ENCODE measurements around the gene ISM1. TPM values are rescaled to one million over a fixed set of nuclear protein-coding genes. Genes with fewer than 3 reads are reported as not detected.

ISM1 gene
- total and polyA plus RNA-seq, 2 of the 13 experiments (the other 11 are each of a cell fraction or from before 2014, with no cell fraction given), result 0.40 to 1.4 TPM

DNA sequence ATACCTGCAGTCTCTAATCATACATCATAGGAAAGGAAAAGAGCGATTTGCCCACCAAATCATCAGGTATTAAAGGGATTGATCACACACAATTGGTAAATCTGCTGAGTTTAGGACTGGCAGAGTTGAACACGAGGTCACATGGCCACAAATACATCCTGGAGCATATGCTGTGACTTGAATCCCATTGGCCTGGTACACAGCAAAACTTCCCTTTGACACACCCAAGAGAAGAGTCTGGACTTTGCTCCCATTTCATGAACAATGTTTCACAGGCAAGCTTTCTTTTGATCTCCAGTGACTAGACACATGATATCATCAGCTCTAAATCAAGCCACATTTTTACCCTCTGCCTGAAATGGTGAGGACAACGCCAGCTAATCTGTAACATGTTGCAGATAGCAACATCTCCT is 117.9 kb downstream of the ISM1 start (continued):
- TF ChIP-seq, protein P1, sequence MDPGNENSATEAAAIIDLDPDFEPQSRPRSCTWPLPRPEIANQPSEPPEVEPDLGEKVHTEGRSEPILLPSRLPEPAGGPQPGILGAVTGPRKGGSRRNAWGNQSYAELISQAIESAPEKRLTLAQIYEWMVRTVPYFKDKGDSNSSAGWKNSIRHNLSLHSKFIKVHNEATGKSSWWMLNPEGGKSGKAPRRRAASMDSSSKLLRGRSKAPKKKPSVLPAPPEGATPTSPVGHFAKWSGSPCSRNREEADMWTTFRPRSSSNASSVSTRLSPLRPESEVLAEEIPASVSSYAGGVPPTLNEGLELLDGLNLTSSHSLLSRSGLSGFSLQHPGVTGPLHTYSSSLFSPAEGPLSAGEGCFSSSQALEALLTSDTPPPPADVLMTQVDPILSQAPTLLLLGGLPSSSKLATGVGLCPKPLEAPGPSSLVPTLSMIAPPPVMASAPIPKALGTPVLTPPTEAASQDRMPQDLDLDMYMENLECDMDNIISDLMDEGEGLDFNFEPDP (CRISPR knock-in tag; conservative IDR thresholded peaks at IDR 0.05), result no peak
- TF ChIP-seq NFE2L2 (IDR thresholded peaks at IDR 0.05; ENCODE audit: low read length) (no peak), ZNF292 (CRISPR knock-in tag; IDR thresholded peaks at IDR 0.05; ENCODE audit: borderline replicate concordance, low read depth) (peak; percentile 83; the same call in 1 of the 2 replicates), MEIS2 (CRISPR knock-in tag; IDR thresholded peaks at IDR 0.05) (peak; percentile 83), TSC22D2 (CRISPR knock-in tag; IDR thresholded peaks at IDR 0.05; ENCODE audit: borderline replicate concordance) (no peak), PHF8 (CRISPR knock-in tag; IDR thresholded peaks at IDR 0.05) (no peak), ZFP1 (CRISPR knock-in tag; IDR thresholded peaks at IDR 0.05) (0 out of 2 replicates have a peak, but pooled peaks have one; percentile 44), ZNF562 (CRISPR knock-in tag; IDR thresholded peaks at IDR 0.05; ENCODE audit: borderline replicate concordance) (no peak), ZNF614 (CRISPR knock-in tag; IDR thresholded peaks at IDR 0.05; ENCODE audit: borderline replicate concordance) (peak; percentile 87; the same call in 1 of the 2 replicates), SMAD1 (CRISPR knock-in tag; IDR thresholded peaks at IDR 0.05; ENCODE audit: borderline replicate concordance, low read depth) (no peak), YEATS4 (CRISPR knock-in tag; IDR thresholded peaks at IDR 0.05; ENCODE audit: borderline replicate concordance) (peak; percentile 65; the same call in 1 of the 2 replicates), FOXP1 (IDR thresholded peaks at IDR 0.05) (no peak), FOXP1 (CRISPR knock-in tag; IDR thresholded peaks at IDR 0.05) (peak; percentile 60), CHD4 (IDR thresholded peaks at IDR 0.05; ENCODE audit: borderline replicate concordance, low read length) (peak; percentile 95; the same call in 1 of the 2 replicates), FOXJ3 (CRISPR knock-in tag; IDR thresholded peaks at IDR 0.05; ENCODE audit: borderline replicate concordance) (peak; percentile 69; the same call in 1 of the 2 replicates), ZNF431 (CRISPR knock-in tag; IDR thresholded peaks at IDR 0.05; ENCODE audit: borderline replicate concordance, low read depth) (peak; percentile 65; the same call in 1 of the 2 replicates), MED1 (CRISPR knock-in tag; IDR thresholded peaks at IDR 0.05) (peak; percentile 92), ZNF558 (CRISPR knock-in tag; IDR thresholded peaks at IDR 0.05; ENCODE audit: borderline replicate concordance) (no peak)
- TF ChIP-seq, protein P2, sequence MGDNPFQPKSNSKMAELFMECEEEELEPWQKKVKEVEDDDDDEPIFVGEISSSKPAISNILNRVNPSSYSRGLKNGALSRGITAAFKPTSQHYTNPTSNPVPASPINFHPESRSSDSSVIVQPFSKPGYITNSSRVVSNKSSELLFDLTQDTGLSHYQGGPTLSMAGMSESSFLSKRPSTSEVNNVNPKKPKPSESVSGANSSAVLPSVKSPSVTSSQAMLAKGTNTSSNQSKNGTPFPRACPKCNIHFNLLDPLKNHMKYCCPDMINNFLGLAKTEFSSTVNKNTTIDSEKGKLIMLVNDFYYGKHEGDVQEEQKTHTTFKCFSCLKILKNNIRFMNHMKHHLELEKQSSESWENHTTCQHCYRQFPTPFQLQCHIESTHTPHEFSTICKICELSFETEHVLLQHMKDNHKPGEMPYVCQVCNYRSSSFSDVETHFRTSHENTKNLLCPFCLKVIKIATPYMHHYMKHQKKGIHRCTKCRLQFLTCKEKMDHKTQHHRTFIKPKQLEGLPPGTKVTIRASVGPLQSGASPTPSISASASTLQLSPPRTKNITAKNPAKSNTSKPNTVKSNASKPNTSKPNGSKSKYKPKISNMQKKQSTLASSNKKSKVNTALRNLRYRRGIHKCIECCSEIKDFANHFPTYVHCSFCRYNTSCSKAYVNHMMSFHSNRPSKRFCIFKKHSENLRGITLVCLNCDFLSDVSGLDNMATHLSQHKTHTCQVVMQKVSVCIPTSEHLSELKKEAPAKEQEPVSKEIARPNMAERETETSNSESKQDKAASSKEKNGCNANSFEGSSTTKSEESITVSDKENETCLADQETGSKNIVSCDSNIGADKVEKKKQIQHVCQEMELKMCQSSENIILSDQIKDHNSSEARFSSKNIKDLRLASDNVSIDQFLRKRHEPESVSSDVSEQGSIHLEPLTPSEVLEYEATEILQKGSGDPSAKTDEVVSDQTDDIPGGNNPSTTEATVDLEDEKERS (CRISPR knock-in tag; IDR thresholded peaks at IDR 0.05), result peak; percentile 67; the same call in 1 of the 2 replicates
- TF ChIP-seq, protein P3, sequence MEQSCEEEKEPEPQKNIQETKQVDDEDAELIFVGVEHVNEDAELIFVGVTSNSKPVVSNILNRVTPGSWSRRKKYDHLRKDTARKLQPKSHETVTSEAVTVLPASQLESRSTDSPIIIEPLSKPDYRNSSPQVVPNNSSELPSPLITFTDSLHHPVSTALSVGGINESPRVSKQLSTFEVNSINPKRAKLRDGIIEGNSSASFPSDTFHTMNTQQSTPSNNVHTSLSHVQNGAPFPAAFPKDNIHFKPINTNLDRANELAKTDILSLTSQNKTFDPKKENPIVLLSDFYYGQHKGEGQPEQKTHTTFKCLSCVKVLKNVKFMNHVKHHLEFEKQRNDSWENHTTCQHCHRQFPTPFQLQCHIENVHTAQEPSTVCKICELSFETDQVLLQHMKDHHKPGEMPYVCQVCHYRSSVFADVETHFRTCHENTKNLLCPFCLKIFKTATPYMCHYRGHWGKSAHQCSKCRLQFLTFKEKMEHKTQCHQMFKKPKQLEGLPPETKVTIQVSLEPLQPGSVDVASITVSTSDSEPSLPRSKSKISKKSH (CRISPR knock-in tag; IDR thresholded peaks at IDR 0.05; ENCODE audit: borderline replicate concordance), result no peak
- TF ChIP-seq, protein P4, sequence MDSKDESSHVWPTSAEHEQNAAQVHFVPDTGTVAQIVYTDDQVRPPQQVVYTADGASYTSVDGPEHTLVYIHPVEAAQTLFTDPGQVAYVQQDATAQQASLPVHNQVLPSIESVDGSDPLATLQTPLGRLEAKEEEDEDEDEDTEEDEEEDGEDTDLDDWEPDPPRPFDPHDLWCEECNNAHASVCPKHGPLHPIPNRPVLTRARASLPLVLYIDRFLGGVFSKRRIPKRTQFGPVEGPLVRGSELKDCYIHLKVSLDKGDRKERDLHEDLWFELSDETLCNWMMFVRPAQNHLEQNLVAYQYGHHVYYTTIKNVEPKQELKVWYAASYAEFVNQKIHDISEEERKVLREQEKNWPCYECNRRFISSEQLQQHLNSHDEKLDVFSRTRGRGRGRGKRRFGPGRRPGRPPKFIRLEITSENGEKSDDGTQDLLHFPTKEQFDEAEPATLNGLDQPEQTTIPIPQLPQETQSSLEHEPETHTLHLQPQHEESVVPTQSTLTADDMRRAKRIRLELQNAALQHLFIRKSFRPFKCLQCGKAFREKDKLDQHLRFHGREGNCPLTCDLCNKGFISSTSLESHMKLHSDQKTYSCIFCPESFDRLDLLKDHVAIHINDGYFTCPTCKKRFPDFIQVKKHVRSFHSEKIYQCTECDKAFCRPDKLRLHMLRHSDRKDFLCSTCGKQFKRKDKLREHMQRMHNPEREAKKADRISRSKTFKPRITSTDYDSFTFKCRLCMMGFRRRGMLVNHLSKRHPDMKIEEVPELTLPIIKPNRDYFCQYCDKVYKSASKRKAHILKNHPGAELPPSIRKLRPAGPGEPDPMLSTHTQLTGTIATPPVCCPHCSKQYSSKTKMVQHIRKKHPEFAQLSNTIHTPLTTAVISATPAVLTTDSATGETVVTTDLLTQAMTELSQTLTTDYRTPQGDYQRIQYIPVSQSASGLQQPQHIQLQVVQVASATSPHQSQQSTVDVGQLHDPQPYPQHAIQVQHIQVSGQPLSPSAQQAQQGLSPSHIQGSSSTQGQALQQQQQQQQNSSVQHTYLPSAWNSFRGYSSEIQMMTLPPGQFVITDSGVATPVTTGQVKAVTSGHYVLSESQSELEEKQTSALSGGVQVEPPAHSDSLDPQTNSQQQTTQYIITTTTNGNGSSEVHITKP (CRISPR knock-in tag; IDR thresholded peaks at IDR 0.05; ENCODE audit: low read depth), result 0 out of 2 replicates have a peak, but pooled peaks have one; percentile 22

All from HepG2 (cell line).